HL-60 (cell line): ENCODE measurements around the gene CCL3.

Experiments used
- CTCF ChIP-seq: IDR thresholded peaks from one replicate; pipeline ENCODE4 v1.5.1; 2011; ENCODE audit warnings: low read length, control low read depth, inconsistent platforms; ENCODE audit not compliant: insufficient read depth
- GABPA ChIP-seq: IDR thresholded peaks from 2 replicates; pipeline ENCODE4 v1.6.1; 2012; ENCODE audit warnings: low read depth
- REST ChIP-seq: IDR thresholded peaks from 2 replicates; pipeline ENCODE4 v1.6.1; 2012; ENCODE audit warnings: low read depth; ENCODE audit not compliant: insufficient replicate concordance

GRCh38 chr17:36127199-36127893 is 37.4 kb upstream of the CCL3 start:
- TF ChIP-seq REST (no peak), CTCF (no peak), GABPA (no peak)
